PFSK-1 (cell line): ENCODE data around the gene LATS1. TPM values are rescaled to one million over a fixed set of nuclear protein-coding genes. Genes with fewer than 3 reads are reported as not detected.

Experiments
- FOXP2 ChIP-seq: optimal IDR thresholded peaks from 2 replicates; pipeline ENCODE3; 2011; ENCODE audit warnings: borderline replicate concordance, control low read depth, inconsistent platforms; ENCODE audit not compliant: insufficient read depth; ENCODE audit errors: extremely low read length, extremely low read depth
- POLR2AphosphoS5 ChIP-seq: IDR thresholded peaks from 2 replicates; pipeline ENCODE4 v1.6.1; 2012; ENCODE audit warnings: low read depth, mild to moderate bottlenecking, control low read depth, low read length, moderate library complexity
- SIN3A ChIP-seq: IDR thresholded peaks from 2 replicates; pipeline ENCODE4 v1.6.1; 2012; ENCODE audit warnings: mild to moderate bottlenecking, low read length, moderate library complexity, borderline replicate concordance; ENCODE audit not compliant: insufficient read depth
- TAF1 ChIP-seq: IDR thresholded peaks from 2 replicates; pipeline ENCODE4 v1.6.1; 2012; ENCODE audit warnings: low read length, control low read depth, borderline replicate concordance; ENCODE audit not compliant: insufficient read depth
- polyA plus RNA-seq: library from polyadenylated mRNA; unstranded; fragments of >200 nt; gene quantifications from one replicate; pipeline ENCODE4 v1.2.1, GENCODE V29; 2012; ENCODE audit warnings: low read depth, missing spikeins; ENCODE audit not compliant: insufficient read length
- TF ChIP-seq, protein P1 (sequence below), 2 experiments: IDR thresholded peaks; 2 replicates each; pipeline versions ENCODE4 v1.6.1 to v1.8.0; 2011 to 2012; ENCODE audit warnings: low read depth in 2 of 2, low read length in 2 of 2, control low read depth in 1 of 2, inconsistent platforms in 1 of 2, mild to moderate bottlenecking in 1 of 2, moderate library complexity in 1 of 2; ENCODE audit not compliant: insufficient read depth in 1 of 2

Gene LATS1
- polyA plus RNA-seq: 14.7 TPM

- peak; percentile 57; the same call in 1 of the 2 replicates for TF ChIP-seq SIN3A
- TF ChIP-seq POLR2AphosphoS5: peak; percentile 99
- TF ChIP-seq, protein P1, sequence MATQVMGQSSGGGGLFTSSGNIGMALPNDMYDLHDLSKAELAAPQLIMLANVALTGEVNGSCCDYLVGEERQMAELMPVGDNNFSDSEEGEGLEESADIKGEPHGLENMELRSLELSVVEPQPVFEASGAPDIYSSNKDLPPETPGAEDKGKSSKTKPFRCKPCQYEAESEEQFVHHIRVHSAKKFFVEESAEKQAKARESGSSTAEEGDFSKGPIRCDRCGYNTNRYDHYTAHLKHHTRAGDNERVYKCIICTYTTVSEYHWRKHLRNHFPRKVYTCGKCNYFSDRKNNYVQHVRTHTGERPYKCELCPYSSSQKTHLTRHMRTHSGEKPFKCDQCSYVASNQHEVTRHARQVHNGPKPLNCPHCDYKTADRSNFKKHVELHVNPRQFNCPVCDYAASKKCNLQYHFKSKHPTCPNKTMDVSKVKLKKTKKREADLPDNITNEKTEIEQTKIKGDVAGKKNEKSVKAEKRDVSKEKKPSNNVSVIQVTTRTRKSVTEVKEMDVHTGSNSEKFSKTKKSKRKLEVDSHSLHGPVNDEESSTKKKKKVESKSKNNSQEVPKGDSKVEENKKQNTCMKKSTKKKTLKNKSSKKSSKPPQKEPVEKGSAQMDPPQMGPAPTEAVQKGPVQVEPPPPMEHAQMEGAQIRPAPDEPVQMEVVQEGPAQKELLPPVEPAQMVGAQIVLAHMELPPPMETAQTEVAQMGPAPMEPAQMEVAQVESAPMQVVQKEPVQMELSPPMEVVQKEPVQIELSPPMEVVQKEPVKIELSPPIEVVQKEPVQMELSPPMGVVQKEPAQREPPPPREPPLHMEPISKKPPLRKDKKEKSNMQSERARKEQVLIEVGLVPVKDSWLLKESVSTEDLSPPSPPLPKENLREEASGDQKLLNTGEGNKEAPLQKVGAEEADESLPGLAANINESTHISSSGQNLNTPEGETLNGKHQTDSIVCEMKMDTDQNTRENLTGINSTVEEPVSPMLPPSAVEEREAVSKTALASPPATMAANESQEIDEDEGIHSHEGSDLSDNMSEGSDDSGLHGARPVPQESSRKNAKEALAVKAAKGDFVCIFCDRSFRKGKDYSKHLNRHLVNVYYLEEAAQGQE (IDR thresholded peaks at IDR 0.05; ENCODE audit: insufficient read depth in 1 of 2, low read depth in 2 of 2, low read length in 2 of 2): peak; percentile 6 to 75; a peak in 2 of 4 replicates
- TF ChIP-seq TAF1: peak; percentile 96
- TF ChIP-seq FOXP2: peak; percentile 84
Observed at GRCh38 chr6:149717588-149718458, at the start of gene LATS1. Gene LATS1, minus strand, starts transcription at chr6:149718101. Its CDS starts 15,975 bp downstream, at chr6:149702126.

GRCh38 chr6:149766156-149766769 lies 48.4 kb upstream of the LATS1 start:
- TF ChIP-seq TAF1 (no peak), SIN3A (no peak), FOXP2 (no peak), POLR2AphosphoS5 (no peak)
- TF ChIP-seq, protein P1 (IDR thresholded peaks at IDR 0.05; ENCODE audit: insufficient read depth in 1 of 2, low read depth in 2 of 2, low read length in 2 of 2): no peak

- TF ChIP-seq SIN3A (no peak), FOXP2 (no peak), TAF1 (no peak), POLR2AphosphoS5 (no peak)
- TF ChIP-seq, protein P1 (IDR thresholded peaks at IDR 0.05; ENCODE audit: insufficient read depth in 1 of 2, low read depth in 2 of 2, low read length in 2 of 2): no peak
Observed at GRCh38 chr6:149763866-149764265, 46.0 kb upstream of the LATS1 start.

DNA sequence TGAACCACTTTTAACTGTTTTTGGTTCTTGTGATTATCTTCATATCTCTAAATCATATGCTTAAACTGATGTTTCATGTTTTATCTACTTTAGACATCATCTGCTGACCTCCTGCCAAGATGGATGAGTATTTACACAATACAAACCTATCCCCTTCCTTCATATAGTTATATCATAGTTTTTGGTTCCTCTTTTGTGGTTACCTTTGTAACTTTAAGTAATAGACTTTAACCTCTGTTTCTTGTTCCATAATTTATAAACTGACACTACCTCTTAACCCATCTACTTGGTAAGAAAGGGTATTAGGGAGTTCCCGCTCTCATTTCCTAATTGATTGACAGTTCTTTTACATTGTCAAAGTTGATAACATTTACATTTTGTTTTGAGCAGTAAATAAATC lies 43.5 kb upstream of the LATS1 start:
- TF ChIP-seq FOXP2 (no peak), TAF1 (no peak), SIN3A (no peak), POLR2AphosphoS5 (no peak)
- TF ChIP-seq, protein P1 (IDR thresholded peaks at IDR 0.05; ENCODE audit: insufficient read depth in 1 of 2, low read depth in 2 of 2, low read length in 2 of 2): no peak
